Hepatocyte (in vitro differentiated cells): Measurements from ENCODE around the gene FBXO3. TPM values are rescaled to one million over a fixed set of nuclear protein-coding genes. Genes with fewer than 3 reads are reported as not detected.
A peak's percentile ranks its signal among the peaks of the same experiment; 100 is the strongest.

Source experiments
- DNase-seq: peaks from one replicate; pipeline ENCODE4 v3.0.0-alpha.2; 2016; ENCODE audit warnings: low spot score
- H2AFZ ChIP-seq: fragments of 200-600 bp; sonication (generic); 2 replicates; pipeline ENCODE4 v1.6.0; 2016; ENCODE audit warnings: antibody characterized with exemption, mild to moderate bottlenecking
- H3K27ac ChIP-seq: fragments of 200-600 bp; sonication (generic); 2 replicates; pipeline ENCODE4 v1.5.1; 2016; ENCODE audit warnings: mild to moderate bottlenecking
- H3K27me3 ChIP-seq: fragments of 200-600 bp; sonication (generic); 2 replicates; pipeline ENCODE4 v1.6.1; 2016
- H3K36me3 ChIP-seq: fragments of 200-600 bp; sonication (generic); replicated peaks from 2 replicates; pipeline ENCODE4 v1.5.1; 2016; ENCODE audit warnings: low read depth; ENCODE audit not compliant: insufficient read depth
- H3K4me1 ChIP-seq: fragments of 200-600 bp; sonication (generic); 2 replicates; pipeline ENCODE4 v1.5.1; 2016; ENCODE audit warnings: mild to moderate bottlenecking, moderate library complexity; ENCODE audit not compliant: insufficient read depth
- H3K4me2 ChIP-seq: fragments of 200-600 bp; sonication (generic); 2 replicates; pipeline ENCODE4 v1.6.0; 2016
- H3K4me3 ChIP-seq: fragments of 200-600 bp; sonication (generic); 2 replicates; pipeline ENCODE4 v1.5.1; 2016; ENCODE audit warnings: mild to moderate bottlenecking
- H3K79me2 ChIP-seq: fragments of 200-600 bp; sonication (generic); 2 replicates; pipeline ENCODE4 v1.6.0; 2017; ENCODE audit warnings: mild to moderate bottlenecking
- H3K9me2 ChIP-seq: fragments of 200-600 bp; sonication (generic); replicated peaks from 2 replicates; pipeline ENCODE4 v1.6.0; 2017; ENCODE audit warnings: mild to moderate bottlenecking; ENCODE audit not compliant: insufficient read depth
- H3K9me3 ChIP-seq: fragments of 200-600 bp; sonication (generic); 2 replicates; pipeline ENCODE4 v1.5.1; 2016; ENCODE audit warnings: low read depth, mild to moderate bottlenecking
- H4K20me1 ChIP-seq: fragments of 200-600 bp; sonication (generic); 2 replicates; pipeline ENCODE4 v1.6.0; 2016; ENCODE audit warnings: mild to moderate bottlenecking; ENCODE audit not compliant: insufficient read depth, poor library complexity, severe bottlenecking
- CTCF ChIP-seq: fragments of 200-600 bp; sonication (generic); IDR thresholded peaks from 2 replicates; pipeline ENCODE4 v1.5.1; 2016; ENCODE audit warnings: antibody characterized with exemption, mild to moderate bottlenecking; ENCODE audit not compliant: poor library complexity
- EZH2 ChIP-seq: fragments of 200-600 bp; sonication (generic); IDR thresholded peaks from 2 replicates; pipeline ENCODE4 v1.6.1; 2016; ENCODE audit warnings: antibody characterized with exemption, mild to moderate bottlenecking, borderline replicate concordance
- EZH2phosphoT487 ChIP-seq: fragments of 200-600 bp; sonication (generic); IDR thresholded peaks from one replicate; pipeline ENCODE4 v1.6.1; 2018; ENCODE audit warnings: antibody characterized with exemption, mild to moderate bottlenecking, low read depth, moderate library complexity; ENCODE audit not compliant: unreplicated experiment, severe bottlenecking
- WGBS: methylation state at CpG from one replicate; pipeline ENCODE4 v1.1.6; 2016; ENCODE audit warnings: low lambda C conversion rate; ENCODE audit errors: missing lambda C conversion rate; 5-methylcytosine and 5-hydroxymethylcytosine counted together
- polyA plus RNA-seq: library from polyadenylated mRNA; unstranded; fragments of >200 nt; fragmentation: Nextera tagmentation; extraction: Ambion mirVana; gene quantifications from 2 replicates; pipeline ENCODE4 v1.2.1, GENCODE V29; 2016
- total RNA-seq: library from RNA; depleted of rRNA; stranded (reverse); fragments of >200 nt; gene quantifications from 2 replicates; pipeline ENCODE4 v1.2.3, GENCODE V29; 2014

Gene FBXO3
- total and polyA plus RNA-seq, 2 experiments from 2014 or later = 29.3 to 58.1 TPM

DNA sequence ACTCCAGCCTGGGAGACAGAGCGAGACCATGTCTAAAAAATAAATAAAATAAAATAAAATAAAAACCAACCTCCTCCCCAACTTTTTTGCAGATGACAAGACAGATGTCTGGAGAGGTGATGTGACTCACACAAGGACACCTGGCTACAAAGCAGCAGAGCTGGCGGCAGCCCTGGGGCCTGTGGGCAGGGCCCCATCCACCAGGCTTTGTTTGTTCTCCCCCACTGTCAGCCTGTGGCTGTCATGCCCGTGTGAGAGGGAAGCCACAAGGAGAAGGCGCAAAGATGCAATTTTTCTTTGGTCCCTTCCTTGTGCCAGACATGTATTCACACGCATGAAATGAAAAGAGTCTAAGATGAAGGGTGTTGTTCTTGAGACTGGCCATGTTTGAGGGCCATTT is 54.7 kb downstream of the FBXO3 start:
- Histone ChIP-seq H3K27me3 (no peaks in the 10 kb centered on the region), H3K4me2 (no peak overlapping the region), H2AFZ (no peak overlapping the region), H3K4me1 (peaks cover 34% of the 10 kb centered on the region), H3K27ac (no peak overlapping the region), H4K20me1 (peaks cover 21% of the 10 kb centered on the region), H3K4me3 (no peak overlapping the region), H3K9me2 (no peaks in the 10 kb centered on the region), H3K79me2 (peaks cover 62% of the 10 kb centered on the region), H3K36me3 (no peaks in the 10 kb centered on the region), H3K9me3 (no peaks in the 10 kb centered on the region)
- DNase-seq = no peak
- TF ChIP-seq CTCF (no peak), EZH2 (no peak)
- WGBS = 84% methylated on average over 5 of the region's 5 CpGs

DNA sequence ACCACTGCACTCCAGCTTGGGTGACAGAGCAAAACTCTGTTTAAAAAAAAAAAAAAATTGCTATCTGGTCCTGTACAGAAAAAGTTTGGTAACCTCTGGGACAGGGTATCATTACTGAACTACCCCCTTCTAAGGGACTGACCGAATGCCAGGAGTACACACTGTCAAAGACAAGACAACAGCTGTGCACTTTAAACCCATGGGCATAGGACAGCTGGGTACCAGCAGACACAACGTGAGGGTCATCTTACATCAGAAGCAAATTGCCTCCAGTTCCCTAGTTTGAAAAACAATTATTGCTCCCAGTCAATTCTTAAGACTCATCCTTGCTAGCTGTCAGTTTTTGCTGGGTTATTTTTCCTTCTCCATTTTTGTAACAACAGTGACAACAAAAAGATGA is 55.9 kb downstream of the FBXO3 start:
- Histone ChIP-seq H4K20me1 (peaks cover 21% of the 10 kb centered on the region), H3K4me3 (no peak overlapping the region), H3K4me2 (no peak overlapping the region), H3K79me2 (peaks cover 50% of the 10 kb centered on the region), H3K36me3 (no peaks in the 10 kb centered on the region), H3K27ac (no peak overlapping the region), H3K9me3 (no peaks in the 10 kb centered on the region), H2AFZ (no peak overlapping the region), H3K9me2 (no peaks in the 10 kb centered on the region), H3K27me3 (no peaks in the 10 kb centered on the region), H3K4me1 (peaks cover 23% of the 10 kb centered on the region)
- no peak for TF ChIP-seq EZH2phosphoT487
- TF ChIP-seq CTCF = no peak
- TF ChIP-seq EZH2 = no peak
- WGBS = 88% methylated on average over 2 of the region's 2 CpGs
- DNase-seq = no peak

DNA sequence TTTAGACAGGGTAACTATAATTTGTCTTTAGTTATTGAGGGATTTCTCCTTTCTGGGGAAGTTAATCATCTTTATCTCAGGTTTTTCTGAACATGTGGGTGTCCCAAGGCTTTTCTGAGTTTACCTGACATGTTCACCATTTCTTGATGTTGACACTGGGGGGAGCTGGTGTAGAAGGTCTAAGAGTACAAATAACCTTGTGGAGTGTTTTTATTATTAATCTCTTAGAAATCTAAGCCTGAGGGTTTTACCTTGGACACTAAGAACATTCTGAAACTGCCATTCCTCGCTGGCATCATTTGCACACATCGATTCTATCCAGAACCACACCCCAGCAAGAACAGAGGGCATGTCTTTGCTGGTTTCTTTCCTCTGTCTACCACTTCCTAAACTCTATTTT is 58.1 kb downstream of the FBXO3 start:
- no peak overlapping the region for H3K4me2 ChIP-seq
- H3K4me1 ChIP-seq = peaks cover 29% of the 10 kb centered on the region
- no peak overlapping the region for H3K27ac ChIP-seq
- no peaks in the 10 kb centered on the region for H3K36me3 ChIP-seq
- no peaks in the 10 kb centered on the region for H3K27me3 ChIP-seq
- H3K9me3 ChIP-seq = no peaks in the 10 kb centered on the region
- no peak for DNase-seq
- WGBS = 83% methylated on average over 2 of the region's 2 CpGs
- peaks cover 42% of the 10 kb centered on the region for H3K79me2 ChIP-seq
- H3K9me2 ChIP-seq = no peaks in the 10 kb centered on the region
- TF ChIP-seq CTCF (peak; percentile 40), EZH2 (no peak), EZH2phosphoT487 (no peak)
- no peak overlapping the region for H2AFZ ChIP-seq
- no peak overlapping the region for H3K4me3 ChIP-seq
- H4K20me1 ChIP-seq = peaks cover 14% of the 10 kb centered on the region

DNA sequence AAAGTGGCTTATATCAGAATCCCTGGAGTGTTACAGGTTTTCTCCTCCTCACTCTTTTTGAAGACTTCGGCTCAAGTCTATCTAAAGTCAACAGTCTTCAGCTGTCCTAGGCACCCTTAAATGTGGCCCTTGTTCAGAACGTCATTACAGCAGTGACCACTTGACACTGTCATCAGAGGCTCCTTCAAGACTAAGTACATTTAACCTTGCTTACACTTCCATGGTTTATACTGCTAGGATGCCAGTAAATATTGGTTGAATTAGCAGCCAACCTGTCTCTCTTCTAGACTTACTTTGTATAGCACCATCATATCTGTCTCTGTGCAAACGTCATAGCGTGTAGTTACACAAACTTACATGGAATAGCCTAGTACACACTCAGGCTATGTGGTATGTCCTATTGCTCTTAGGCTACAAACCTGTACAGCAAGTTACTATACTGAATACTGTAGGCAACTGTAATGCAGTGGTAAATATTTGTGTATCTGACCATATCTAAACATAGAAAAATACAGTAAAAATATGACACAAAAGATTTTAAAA is 60.4 kb downstream of the FBXO3 start:
- Histone ChIP-seq H3K27me3 (no peaks in the 10 kb centered on the region), H3K4me1 (peaks cover 29% of the 10 kb centered on the region), H3K9me3 (no peaks in the 10 kb centered on the region), H3K9me2 (no peaks in the 10 kb centered on the region), H3K79me2 (peaks cover 27% of the 10 kb centered on the region), H3K4me3 (no peak overlapping the region), H3K36me3 (no peaks in the 10 kb centered on the region), H3K4me2 (no peak overlapping the region), H2AFZ (no peak overlapping the region), H4K20me1 (peaks cover 12% of the 10 kb centered on the region), H3K27ac (peak overlapping the region; percentile 54)
- WGBS = 71% methylated on average over 4 of the region's 4 CpGs
- TF ChIP-seq EZH2phosphoT487 (no peak), EZH2 (no peak), CTCF (no peak)
- DNase-seq = no peak
